IMR-90 (cell line): ENCODE data around the gene SQSTM1. TPM values are rescaled to one million over a fixed set of nuclear protein-coding genes. Genes with fewer than 3 reads are reported as not detected.

Experiments
- ATAC-seq: fragments of 200-7000 bp; cut with Tn5 transposase; 2 replicates; pipeline ENCODE4 v1.9.1; 2020; ENCODE audit warnings: low read depth, mild to moderate bottlenecking, moderate library complexity
- BruUV-seq: library from RNA; stranded (reverse); fragments of 400-500 nt; replicated peaks from 2 replicates; lab custom pipeline; 2021; lab: Mats Ljungman, UMichigan
- CTCF ChIA-PET: fragments of 300-600 bp; formaldehyde crosslinking; extraction: SDS; loops from one replicate; lab custom pipeline; 2021; ENCODE audit warnings: antibody characterized with exemption; lab: Yijun Ruan, JAX
- POLR2A ChIA-PET: fragments of 300-600 bp; sonication (Branson Sonifier 250); formaldehyde crosslinking; loops from one replicate; lab custom pipeline; 2022; ENCODE audit warnings: antibody characterized with exemption; ENCODE audit not compliant: unreplicated experiment; lab: Charles Lee
- DNase-seq: peaks from one replicate; pipeline ENCODE4 v3.0.0; 2013
- H2AFZ ChIP-seq: replicated peaks from 2 replicates; pipeline ENCODE3; 2013; ENCODE audit warnings: low read length, mild to moderate bottlenecking; ENCODE audit not compliant: poor library complexity
- H2AK5ac ChIP-seq: 2 replicates; pipeline ENCODE4 v1.6.1; 2013; ENCODE audit warnings: low read depth, low read length, inconsistent platforms
- H2AK9ac ChIP-seq: replicated peaks from 2 replicates; pipeline ENCODE3; 2013; ENCODE audit warnings: mild to moderate bottlenecking, low read depth, low read length, moderate library complexity; ENCODE audit not compliant: poor library complexity
- H2BK120ac ChIP-seq: 2 replicates; pipeline ENCODE4 v1.6.1; 2013; ENCODE audit warnings: low read depth, low read length, inconsistent platforms
- H2BK15ac ChIP-seq: 3 replicates; pipeline ENCODE4 v1.6.1; 2013; ENCODE audit warnings: low read depth, low read length, inconsistent platforms
- H2BK20ac ChIP-seq: 2 replicates; pipeline ENCODE4 v1.6.1; 2013; ENCODE audit warnings: low read depth, mild to moderate bottlenecking, inconsistent platforms, low read length, moderate library complexity
- H2BK5ac ChIP-seq: 2 replicates; pipeline ENCODE4 v1.6.1; 2013; ENCODE audit warnings: mild to moderate bottlenecking, low read depth, low read length, inconsistent platforms; ENCODE audit not compliant: poor library complexity, severe bottlenecking
- H3K14ac ChIP-seq: replicated peaks from 2 replicates; pipeline ENCODE4 v1.6.1; 2013; ENCODE audit warnings: low read depth, low read length, inconsistent platforms
- H3K18ac ChIP-seq: 2 replicates; pipeline ENCODE4 v1.6.1; 2013; ENCODE audit warnings: low read depth, low read length, control low read depth
- H3K23ac ChIP-seq: 2 replicates; pipeline ENCODE4 v1.6.1; 2013; ENCODE audit warnings: low read depth, low read length, inconsistent platforms
- H3K27ac ChIP-seq: 2 replicates; pipeline ENCODE4 v1.5.1; 2013; ENCODE audit warnings: mild to moderate bottlenecking, control low read depth, low read length; ENCODE audit not compliant: insufficient read depth
- H3K27me3 ChIP-seq: 2 replicates; pipeline ENCODE4 v1.6.1; 2013; ENCODE audit warnings: low read length; ENCODE audit not compliant: control insufficient read depth, insufficient read depth
- H3K36me3 ChIP-seq: 2 replicates; pipeline ENCODE4 v1.6.1; 2013; ENCODE audit warnings: low read length, mixed read lengths; ENCODE audit not compliant: control insufficient read depth, insufficient read depth
- H3K4ac ChIP-seq: 2 replicates; pipeline ENCODE4 v1.6.1; 2013; ENCODE audit warnings: low read depth, low read length, inconsistent platforms
- H3K4me1 ChIP-seq: 2 replicates; pipeline ENCODE4 v1.6.1; 2013; ENCODE audit warnings: low read length, mixed read lengths; ENCODE audit not compliant: control insufficient read depth, insufficient read depth
- H3K4me2 ChIP-seq: 2 replicates; pipeline ENCODE4 v1.6.1; 2013; ENCODE audit warnings: low read depth, mild to moderate bottlenecking, control low read depth, low read length, moderate library complexity
- H3K4me3 ChIP-seq: 2 replicates; pipeline ENCODE4 v1.5.1; 2013; ENCODE audit warnings: low read depth, mild to moderate bottlenecking, control low read depth, low read length, moderate library complexity; ENCODE audit not compliant: insufficient read depth
- H3K56ac ChIP-seq: 2 replicates; pipeline ENCODE4 v1.6.1; 2013; ENCODE audit warnings: low read length, inconsistent platforms; ENCODE audit not compliant: insufficient read depth; ENCODE audit errors: extremely low read depth
- H3K79me1 ChIP-seq, 2 experiments: 2 replicates each; pipeline ENCODE4 v1.6.1; 2013; ENCODE audit warnings: low read length in 2 of 2, inconsistent platforms in 1 of 2, low read depth in 1 of 2
- H3K9ac ChIP-seq: 2 replicates; pipeline ENCODE4 v1.6.1; 2013; ENCODE audit warnings: low read depth, low read length, control low read depth
- H3K9me1 ChIP-seq: 2 replicates; pipeline ENCODE4 v1.6.1; 2013; ENCODE audit warnings: low read length, inconsistent platforms; ENCODE audit not compliant: insufficient read depth
- H3K9me3 ChIP-seq: 2 replicates; pipeline ENCODE4 v1.6.1; 2013; ENCODE audit warnings: low read length; ENCODE audit not compliant: control insufficient read depth, insufficient read depth
- H4K20me1 ChIP-seq: 2 replicates; pipeline ENCODE4 v1.6.1; 2013; ENCODE audit warnings: low read length, inconsistent platforms; ENCODE audit not compliant: insufficient read depth
- H4K5ac ChIP-seq: 2 replicates; pipeline ENCODE4 v1.6.1; 2013; ENCODE audit warnings: mild to moderate bottlenecking, low read depth, low read length, control low read depth
- H4K8ac ChIP-seq, 2 experiments: 2 replicates each; pipeline ENCODE4 v1.6.1; 2013; ENCODE audit warnings: low read depth in 2 of 2, low read length in 2 of 2, control low read depth in 1 of 2, inconsistent platforms in 1 of 2
- H4K91ac ChIP-seq: 2 replicates; pipeline ENCODE4 v1.6.1; 2013; ENCODE audit warnings: low read depth, low read length, inconsistent platforms; ENCODE audit not compliant: insufficient read depth
- BHLHE40 ChIP-seq: fragments of 150-350 bp; IDR thresholded peaks from 2 replicates; pipeline ENCODE4 v1.6.1; 2016; ENCODE audit warnings: mild to moderate bottlenecking, low read depth, low read length
- CEBPB ChIP-seq: IDR thresholded peaks from 2 replicates; pipeline ENCODE4 v1.6.1; 2012; ENCODE audit warnings: low read depth, low read length, improper control_type of control experiment
- CHD1 ChIP-seq: IDR thresholded peaks from 2 replicates; pipeline ENCODE4 v1.6.1; 2012; ENCODE audit warnings: low read depth, low read length, improper control_type of control experiment
- CTCF ChIP-seq: conservative IDR thresholded peaks from 2 replicates; pipeline ENCODE4 v1.5.1; 2012; ENCODE audit warnings: mild to moderate bottlenecking, low read depth, low read length, improper control_type of control experiment
- ELK1 ChIP-seq: fragments of 150-350 bp; IDR thresholded peaks from 2 replicates; pipeline ENCODE4 v1.6.1; 2016; ENCODE audit warnings: low read depth, mild to moderate bottlenecking, low read length, moderate library complexity, borderline replicate concordance
- FOS ChIP-seq: fragments of 150-350 bp; IDR thresholded peaks from 2 replicates; pipeline ENCODE4 v1.6.1; 2016; ENCODE audit warnings: low read depth, low read length
- MAFK ChIP-seq: IDR thresholded peaks from 2 replicates; pipeline ENCODE4 v1.6.1; 2012; ENCODE audit warnings: low read depth, low read length, improper control_type of control experiment
- MXI1 ChIP-seq: IDR thresholded peaks from 2 replicates; pipeline ENCODE4 v1.6.1; 2012; ENCODE audit warnings: low read depth, mild to moderate bottlenecking, low read length, moderate library complexity, borderline replicate concordance
- NFE2L2 ChIP-seq: fragments of 150-350 bp; IDR thresholded peaks from 2 replicates; pipeline ENCODE4 v1.6.1; 2016; ENCODE audit warnings: low read depth, mild to moderate bottlenecking, low read length
- RAD21 ChIP-seq: IDR thresholded peaks from 2 replicates; pipeline ENCODE4 v1.6.1; 2012; ENCODE audit warnings: low read length, improper control_type of control experiment
- RCOR1 ChIP-seq: IDR thresholded peaks from 2 replicates; pipeline ENCODE4 v1.6.1; 2012; ENCODE audit warnings: mild to moderate bottlenecking, low read length, improper control_type of control experiment; ENCODE audit not compliant: insufficient replicate concordance
- RFX5 ChIP-seq: IDR thresholded peaks from 2 replicates; pipeline ENCODE4 v1.8.0; 2012; ENCODE audit warnings: low read depth, mild to moderate bottlenecking, low read length, moderate library complexity
- SMC3 ChIP-seq: fragments of 150-350 bp; IDR thresholded peaks from 2 replicates; pipeline ENCODE4 v1.6.1; 2016; ENCODE audit warnings: low read depth, mild to moderate bottlenecking, antibody characterized with exemption, low read length, moderate library complexity
- USF2 ChIP-seq: fragments of 150-350 bp; IDR thresholded peaks from 2 replicates; pipeline ENCODE4 v1.6.1; 2017; ENCODE audit warnings: mild to moderate bottlenecking, antibody characterized with exemption, low read length, low read depth
- WGBS, 2 experiments: methylation state at CpG; one replicate each; pipeline versions ENCODE4 v1.1.5 to v1.1.7; 2013; ENCODE audit warnings: missing lambda C conversion rate in 2 of 2; ENCODE audit not compliant: insufficient read length in 1 of 2; ENCODE audit errors: extremely low coverage in 2 of 2; 5-methylcytosine and 5-hydroxymethylcytosine counted together
- dilution Hi-C: fragments of 300-500 bp; cut with HindIII; formaldehyde crosslinking; loops from one replicate; pipeline ENCODE4 v1.14.3; 2018; ENCODE audit warnings: low sequenced_read_pairs; ENCODE audit not compliant: unreplicated experiment
- in situ Hi-C: fragments of 300-500 bp; cut with MboI; formaldehyde crosslinking; loops from 3 replicates; pipeline ENCODE4 v1.14.3; 2019; ENCODE audit warnings: low sequenced_read_pairs, inconsistent platforms, mixed read lengths
- intact Hi-C: fragments of 100-400 bp; cut with micrococcal nuclease; formaldehyde crosslinking; loops from 2 replicates; pipeline ENCODE4 v1.10.0; 2022
- polyA plus RNA-seq, 3 experiments: library from polyadenylated mRNA; depleted of rRNA; stranded (reverse); fragments of >200 nt; gene quantifications; 2 replicates each; pipeline ENCODE4 v1.2.3, GENCODE V29; 2012; ENCODE audit warnings: low replicate concordance in 1 of 3
- total RNA-seq: library from RNA; depleted of rRNA; stranded (reverse); fragments of >200 nt; gene quantifications from 2 replicates; pipeline ENCODE4 v1.2.3, GENCODE V29; 2012

SQSTM1 gene
- total and polyA plus RNA-seq, 2 of the 4 experiments (the other 2 are of a cell fraction): 152 to 184 TPM

- Histone ChIP-seq H3K36me3 (peaks cover 51% of the 10 kb centered on the region), H3K9me1 (0 out of 2 replicates have a peak, but pooled peaks cover under 1% of the 10 kb centered on the region), H2BK20ac (no peak overlapping the region), H2AK9ac (no peak overlapping the region), H3K56ac (no peak overlapping the region), H3K18ac (no peak overlapping the region), H2AFZ (no peak overlapping the region), H3K4me1 (peaks cover 17% of the 10 kb centered on the region), H3K4me2 (no peak overlapping the region), H2AK5ac (no peak overlapping the region), H3K4me3 (no peak overlapping the region), H2BK120ac (no peak overlapping the region), H3K9me3 (no peaks in the 10 kb centered on the region), H3K4ac (no peak overlapping the region), H3K27me3 (no peaks in the 10 kb centered on the region), H4K91ac (no peak overlapping the region), H2BK5ac (no peak overlapping the region), H3K79me1 (peaks cover 15 to 41% of the 10 kb centered on the region in 2 experiments), H3K23ac (no peak overlapping the region), H3K14ac (no peak overlapping the region), H4K20me1 (peaks cover 36% of the 10 kb centered on the region), H4K8ac (no peak overlapping the region), H4K5ac (no peak overlapping the region), H3K9ac (no peak overlapping the region), H2BK15ac (no peak overlapping the region), H3K27ac (no peak overlapping the region)
- intact Hi-C loops (no loop called here), dilution Hi-C loops (no loop called here), in situ Hi-C loops (no loop called here)
- DNase-seq (no peak), ATAC-seq (no peak)
- ChIA-PET CTCF (no interaction called here), POLR2A (no interaction called here)
- WGBS, 2 experiments: 98% methylated on average over 15 of the region's 36 CpGs; no CpG with 5 or more reads in 1 of the 2 experiments
- no TSS peak for BruUV-seq
- TF ChIP-seq MXI1 (no peak), MAFK (no peak), FOS (no peak), SMC3 (no peak), RCOR1 (no peak), CEBPB (no peak), RFX5 (no peak), USF2 (no peak), RAD21 (no peak), ELK1 (no peak), CHD1 (no peak), CTCF (no peak), BHLHE40 (no peak), NFE2L2 (no peak)
Observed at GRCh38 chr5:179798771-179799643, 21.7 kb upstream of the SQSTM1 start.
